Measurements from ENCODE around the gene RELCH. TPM values are rescaled to one million over a fixed set of nuclear protein-coding genes. Genes with fewer than 3 reads are reported as not detected.

RELCH gene
- total and polyA plus RNA-seq, 10 of the 15 experiments (the other 5 are each of a cell fraction or from before 2014, with no cell fraction given), result 3.1 to 23.6 (median 14.5) TPM

- TF ChIP-seq, protein P1, sequence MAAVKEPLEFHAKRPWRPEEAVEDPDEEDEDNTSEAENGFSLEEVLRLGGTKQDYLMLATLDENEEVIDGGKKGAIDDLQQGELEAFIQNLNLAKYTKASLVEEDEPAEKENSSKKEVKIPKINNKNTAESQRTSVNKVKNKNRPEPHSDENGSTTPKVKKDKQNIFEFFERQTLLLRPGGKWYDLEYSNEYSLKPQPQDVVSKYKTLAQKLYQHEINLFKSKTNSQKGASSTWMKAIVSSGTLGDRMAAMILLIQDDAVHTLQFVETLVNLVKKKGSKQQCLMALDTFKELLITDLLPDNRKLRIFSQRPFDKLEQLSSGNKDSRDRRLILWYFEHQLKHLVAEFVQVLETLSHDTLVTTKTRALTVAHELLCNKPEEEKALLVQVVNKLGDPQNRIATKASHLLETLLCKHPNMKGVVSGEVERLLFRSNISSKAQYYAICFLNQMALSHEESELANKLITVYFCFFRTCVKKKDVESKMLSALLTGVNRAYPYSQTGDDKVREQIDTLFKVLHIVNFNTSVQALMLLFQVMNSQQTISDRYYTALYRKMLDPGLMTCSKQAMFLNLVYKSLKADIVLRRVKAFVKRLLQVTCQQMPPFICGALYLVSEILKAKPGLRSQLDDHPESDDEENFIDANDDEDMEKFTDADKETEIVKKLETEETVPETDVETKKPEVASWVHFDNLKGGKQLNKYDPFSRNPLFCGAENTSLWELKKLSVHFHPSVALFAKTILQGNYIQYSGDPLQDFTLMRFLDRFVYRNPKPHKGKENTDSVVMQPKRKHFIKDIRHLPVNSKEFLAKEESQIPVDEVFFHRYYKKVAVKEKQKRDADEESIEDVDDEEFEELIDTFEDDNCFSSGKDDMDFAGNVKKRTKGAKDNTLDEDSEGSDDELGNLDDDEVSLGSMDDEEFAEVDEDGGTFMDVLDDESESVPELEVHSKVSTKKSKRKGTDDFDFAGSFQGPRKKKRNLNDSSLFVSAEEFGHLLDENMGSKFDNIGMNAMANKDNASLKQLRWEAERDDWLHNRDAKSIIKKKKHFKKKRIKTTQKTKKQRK (IDR thresholded peaks at IDR 0.05; ENCODE audit: low read depth, low read length), result no peak
- no peak for TF ChIP-seq FOXM1 (IDR thresholded peaks at IDR 0.05; ENCODE audit: low read depth, low read length)
- TF ChIP-seq USF1 (IDR thresholded peaks at IDR 0.05; ENCODE audit: borderline replicate concordance, extremely low read length, insufficient read depth, low read depth, low read length), result no peak
- TF ChIP-seq NRF1 (conservative IDR thresholded peaks at IDR 0.05; ENCODE audit: low read depth, low read length), result no peak
These were observed 9.9 kb downstream of the RELCH start (continued) for GRCh38 chr18:62196980-62197379.

DNA sequence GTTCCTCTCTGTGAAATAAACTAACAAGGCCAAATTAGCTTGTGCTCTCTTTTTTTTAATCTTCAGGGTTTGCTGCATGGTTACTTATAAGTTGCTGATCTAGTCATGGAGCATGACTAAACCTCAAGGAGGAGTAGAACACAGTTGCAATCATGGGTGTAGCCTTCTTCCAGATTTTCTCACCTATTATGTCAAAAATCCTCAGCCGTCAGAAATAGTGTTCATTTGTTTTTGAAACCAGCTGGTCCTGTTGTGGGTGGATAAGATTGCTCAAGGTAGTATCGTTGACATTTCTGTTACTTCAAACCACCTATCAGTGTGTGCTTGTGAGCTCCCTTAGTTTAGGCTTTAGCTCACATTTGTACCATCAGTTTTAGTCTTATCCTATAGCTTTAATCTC is 11.2 kb downstream of the RELCH start:
- ChIA-PET SMC1A (ENCODE audit: uncharacterized antibody, unreplicated experiment) (interaction anchor here (1.0 to 3.1 kb wide), 10 partner anchors 10 to 92 kb away, joined by 3 to 20 read pairs (median 5); partner anchors contain the start of gene RELCH), CTCF (interaction anchor here (1.0 to 4.8 kb wide), 8 partner anchors 8 to 227 kb away, joined by 3 to 46 read pairs (median 5); partner anchors contain the start of genes PIGN and RELCH), RAD21 (ENCODE audit: unreplicated experiment) (interaction anchor here (1.2 to 1.6 kb wide), 3 partner anchors 36 to 50 kb away, joined by 3 to 4 read pairs (median 3); no protein-coding TSS in a partner anchor), POLR2A (interaction anchor here (1.0 to 2.3 kb wide), 2 partner anchors 11 to 27 kb away, joined by 4 to 8 read pairs; partner anchors contain the start of genes PIGN and RELCH)
- Histone ChIP-seq H2AFZ (ENCODE audit: control insufficient read depth, low read depth, low read length) (no peak overlapping the region), H3K9ac (ENCODE audit: control insufficient read depth, insufficient read depth, low read length) (no peak overlapping the region), H3K4me2 (ENCODE audit: control insufficient read depth, insufficient read depth) (no peak overlapping the region), H3K79me2 (ENCODE audit: control insufficient read depth, insufficient read depth, low read length) (peaks cover 73% of the 10 kb centered on the region), H4K20me1 (ENCODE audit: control insufficient read depth, insufficient read depth) (no peaks in the 10 kb centered on the region; the same call in 1 of the 2 replicates), H3K4me3 (no peak overlapping the region), H3K36me3 (ENCODE audit: control insufficient read depth in 2 of 2, insufficient read depth in 2 of 2, low read length in 1 of 2) (peaks cover 0 to 2% of the 10 kb centered on the region in 2 experiments; a peak in 1 of 4 replicates), H3K9me3 (replicated peaks; ENCODE audit: control insufficient read depth, insufficient read depth, low read length) (no peaks in the 10 kb centered on the region; the same call in 1 of the 3 replicates), H3K27ac (ENCODE audit: control insufficient read depth, insufficient read depth) (no peak overlapping the region), H3K4me1 (ENCODE audit: control insufficient read depth, insufficient read depth, low read length) (no peaks in the 10 kb centered on the region), H3K27me3 (replicated peaks in 1 of 2; ENCODE audit: control insufficient read depth in 2 of 2, insufficient read depth in 2 of 2, low read length in 1 of 2) (no peaks in the 10 kb centered on the region)
- in situ Hi-C loops (cut with MboI), result no loop called here
- 64% methylated on average over 2 of the region's 2 CpGs for WGBS (ENCODE audit: insufficient coverage, insufficient replicate concordance, low lambda C conversion rate, missing lambda C conversion rate)
- DNase-seq (ENCODE audit: low read depth, low spot score) (no peak), FAIRE-seq (no peak), ATAC-seq (peak; percentile 59)
- intact Hi-C loops (cut with micrococcal nuclease; ENCODE audit: unreplicated experiment), result no loop called here
- no TSS peak for BruUV-seq (replicated peaks)
- TF ChIP-seq TCF12 (IDR thresholded peaks at IDR 0.05; ENCODE audit: low read depth, low read length) (no peak), NFYB (IDR thresholded peaks at IDR 0.05; ENCODE audit: insufficient read depth, low read depth, low read length) (no peak), KAT2A (conservative IDR thresholded peaks at IDR 0.05; ENCODE audit: control insufficient read depth, low read depth, low read length) (no peak), EED (IDR thresholded peaks at IDR 0.05; ENCODE audit: low read depth) (no peak), IKZF2 (IDR thresholded peaks at IDR 0.05) (no peak), HDGF (IDR thresholded peaks at IDR 0.05) (no peak), SUZ12 (IDR thresholded peaks at IDR 0.05; ENCODE audit: unreplicated experiment) (no peak), PML (IDR thresholded peaks at IDR 0.05; ENCODE audit: low read length) (no peak), ESRRA (IDR thresholded peaks at IDR 0.05; ENCODE audit: low read length) (no peak), CBX3 (IDR thresholded peaks at IDR 0.05; ENCODE audit: borderline replicate concordance, low read depth) (no peak), ASH2L (IDR thresholded peaks at IDR 0.05; ENCODE audit: borderline replicate concordance, low read depth) (no peak), POLR2A (IDR thresholded peaks at IDR 0.05; ENCODE audit: low read depth, low read length) (no peak)
- TF ChIP-seq, protein P2, sequence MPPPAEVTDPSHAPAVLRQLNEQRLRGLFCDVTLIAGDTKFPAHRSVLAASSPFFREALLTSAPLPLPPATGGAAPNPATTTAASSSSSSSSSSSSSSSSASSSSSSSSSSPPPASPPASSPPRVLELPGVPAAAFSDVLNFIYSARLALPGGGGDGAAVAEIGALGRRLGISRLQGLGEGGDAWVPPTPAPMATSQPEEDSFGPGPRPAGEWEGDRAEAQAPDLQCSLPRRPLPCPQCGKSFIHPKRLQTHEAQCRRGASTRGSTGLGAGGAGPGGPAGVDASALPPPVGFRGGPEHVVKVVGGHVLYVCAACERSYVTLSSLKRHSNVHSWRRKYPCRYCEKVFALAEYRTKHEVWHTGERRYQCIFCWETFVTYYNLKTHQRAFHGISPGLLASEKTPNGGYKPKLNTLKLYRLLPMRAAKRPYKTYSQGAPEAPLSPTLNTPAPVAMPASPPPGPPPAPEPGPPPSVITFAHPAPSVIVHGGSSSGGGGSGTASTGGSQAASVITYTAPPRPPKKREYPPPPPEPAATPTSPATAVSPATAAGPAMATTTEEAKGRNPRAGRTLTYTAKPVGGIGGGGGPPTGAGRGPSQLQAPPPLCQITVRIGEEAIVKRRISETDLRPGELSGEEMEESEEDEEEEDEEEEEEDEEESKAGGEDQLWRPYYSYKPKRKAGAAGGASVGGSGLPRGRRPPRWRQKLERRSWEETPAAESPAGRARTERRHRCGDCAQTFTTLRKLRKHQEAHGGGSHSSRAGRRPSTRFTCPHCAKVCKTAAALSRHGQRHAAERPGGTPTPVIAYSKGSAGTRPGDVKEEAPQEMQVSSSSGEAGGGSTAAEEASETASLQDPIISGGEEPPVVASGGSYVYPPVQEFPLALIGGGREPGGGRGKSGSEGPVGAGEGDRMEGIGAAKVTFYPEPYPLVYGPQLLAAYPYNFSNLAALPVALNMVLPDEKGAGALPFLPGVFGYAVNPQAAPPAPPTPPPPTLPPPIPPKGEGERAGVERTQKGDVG (CRISPR knock-in tag; IDR thresholded peaks at IDR 0.05), result no peak
